ENCODE data around the gene SYT1.

DNA sequence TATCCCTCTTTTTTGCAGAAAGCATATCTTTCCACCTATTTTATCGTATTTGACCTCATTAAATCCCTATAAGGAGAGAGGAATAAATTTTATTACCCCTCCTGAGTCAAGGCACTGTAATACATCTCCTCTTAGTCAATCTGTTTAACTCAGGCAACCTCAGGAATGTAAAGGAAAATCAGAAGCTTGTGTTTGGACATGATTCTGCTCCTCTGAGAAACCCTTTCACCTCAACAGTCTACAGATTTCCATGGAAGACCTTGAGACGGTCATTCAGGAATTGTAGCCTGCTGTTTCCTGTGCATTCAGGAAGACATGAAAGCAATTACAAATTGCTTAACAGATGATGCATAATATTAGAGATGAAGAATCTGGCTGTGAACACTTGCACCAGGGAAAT lies 465.4 kb downstream of the SYT1 start:
- TF ChIP-seq, protein P1, sequence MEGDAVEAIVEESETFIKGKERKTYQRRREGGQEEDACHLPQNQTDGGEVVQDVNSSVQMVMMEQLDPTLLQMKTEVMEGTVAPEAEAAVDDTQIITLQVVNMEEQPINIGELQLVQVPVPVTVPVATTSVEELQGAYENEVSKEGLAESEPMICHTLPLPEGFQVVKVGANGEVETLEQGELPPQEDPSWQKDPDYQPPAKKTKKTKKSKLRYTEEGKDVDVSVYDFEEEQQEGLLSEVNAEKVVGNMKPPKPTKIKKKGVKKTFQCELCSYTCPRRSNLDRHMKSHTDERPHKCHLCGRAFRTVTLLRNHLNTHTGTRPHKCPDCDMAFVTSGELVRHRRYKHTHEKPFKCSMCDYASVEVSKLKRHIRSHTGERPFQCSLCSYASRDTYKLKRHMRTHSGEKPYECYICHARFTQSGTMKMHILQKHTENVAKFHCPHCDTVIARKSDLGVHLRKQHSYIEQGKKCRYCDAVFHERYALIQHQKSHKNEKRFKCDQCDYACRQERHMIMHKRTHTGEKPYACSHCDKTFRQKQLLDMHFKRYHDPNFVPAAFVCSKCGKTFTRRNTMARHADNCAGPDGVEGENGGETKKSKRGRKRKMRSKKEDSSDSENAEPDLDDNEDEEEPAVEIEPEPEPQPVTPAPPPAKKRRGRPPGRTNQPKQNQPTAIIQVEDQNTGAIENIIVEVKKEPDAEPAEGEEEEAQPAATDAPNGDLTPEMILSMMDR (IDR thresholded peaks at IDR 0.05; ENCODE audit: low read depth, low read length) = no peak
- TF ChIP-seq POLR2A (IDR thresholded peaks at IDR 0.05; ENCODE audit: extremely low read depth, insufficient read length) (no peak), MYC (IDR thresholded peaks at IDR 0.05; ENCODE audit: low read depth, low read length) (no peak)
- TF ChIP-seq, protein P2, sequence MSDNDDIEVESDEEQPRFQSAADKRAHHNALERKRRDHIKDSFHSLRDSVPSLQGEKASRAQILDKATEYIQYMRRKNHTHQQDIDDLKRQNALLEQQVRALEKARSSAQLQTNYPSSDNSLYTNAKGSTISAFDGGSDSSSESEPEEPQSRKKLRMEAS (IDR thresholded peaks at IDR 0.05; ENCODE audit: low read depth, low read length) = no peak
